RPMI7951 (cell line): Measurements from ENCODE around the gene FAM120AOS. TPM values are rescaled to one million over a fixed set of nuclear protein-coding genes. Genes with fewer than 3 reads are reported as not detected.

Source experiments
- total RNA-seq: library from RNA; depleted of rRNA; stranded (reverse); fragments of >200 nt; shearing (Covaris generic); gene quantifications from 2 replicates; pipeline ENCODE4 v1.2.3, GENCODE V29; 2014; rRNA removed

FAM120AOS gene
- total RNA-seq, 1 experiment from 2014 or later, result 25.6 TPM

Other genes with a start within 250 kb of the FAM120AOS start
- 44.1 and 57.1 TPM in 2 replicates for gene FAM120A, start 1.9 kb downstream of the FAM120AOS start, total RNA-seq
- 4.4 and 6.5 TPM in 2 replicates for gene PHF2, start 123.0 kb upstream of the FAM120AOS start, total RNA-seq